Body of pancreas (tissue), 4 donors: Measurements from ENCODE around the gene VAV2.

Experiments
- CTCF ChIP-seq, 7 experiments: fragments of 450-650 bp in 4 of 7; fragments of 200-600 bp in 3 of 7; sonication (generic) in 3 of 7; IDR thresholded peaks; one replicate each; pipeline ENCODE4 v1.5.1; 2016 to 2019; ENCODE audit warnings: antibody characterized with exemption in 7 of 7
- POLR2A ChIP-seq, 3 donors: fragments of 450-650 bp; IDR thresholded peaks; one replicate each; pipeline ENCODE4 v1.6.1; 2016; ENCODE audit warnings: antibody characterized with exemption in 3 of 3, mild to moderate bottlenecking in 2 of 3

GRCh38 chr9:133987946-133988665 lies 4.0 kb downstream of the VAV2 start:
- TF ChIP-seq CTCF (IDR thresholded peaks at IDR 0.05) = no peak
- TF ChIP-seq POLR2A (IDR thresholded peaks at IDR 0.05) = no peak
